A549 (cell line): ENCODE measurements around the gene RAB3IL1.

Experiments used
- CEBPB ChIP-seq, 2 experiments: fragments of >200 bp in 1 of 2; sonication (Bioruptor Twin) in 1 of 2; formaldehyde crosslinking in 1 of 2; IDR thresholded peaks; 2 replicates each; pipeline ENCODE4 v1.6.1; 2012 to 2016
- CTCF ChIP-seq: fragments of >200 bp; sonication (Bioruptor Twin); formaldehyde crosslinking; IDR thresholded peaks from 3 replicates; pipeline ENCODE4 v1.5.1; 2016
- EHMT2 ChIP-seq: fragments of 200-600 bp; sonication (generic); IDR thresholded peaks from 2 replicates; pipeline ENCODE4 v1.6.1; 2016; ENCODE audit warnings: antibody characterized with exemption, low read depth, mild to moderate bottlenecking, moderate library complexity
- EP300 ChIP-seq, 2 experiments: fragments of >200 bp; sonication (Bioruptor Twin); formaldehyde crosslinking; IDR thresholded peaks; 2 replicates in 1 of 2; 3 replicates in 1 of 2; pipeline ENCODE4 v1.6.1; 2016 to 2017
- KDM1A ChIP-seq: fragments of 200-600 bp; sonication (generic); IDR thresholded peaks from 2 replicates; pipeline ENCODE4 v1.6.1; 2016; ENCODE audit warnings: low read depth, mild to moderate bottlenecking
- MAFK ChIP-seq: fragments of 450-650 bp; IDR thresholded peaks from 2 replicates; pipeline ENCODE4 v1.6.1; 2014; ENCODE audit not compliant: partially characterized antibody
- MAX ChIP-seq: IDR thresholded peaks from 2 replicates; pipeline ENCODE4 v1.6.1; 2012
- MAZ ChIP-seq: fragments of 150-350 bp; IDR thresholded peaks from 2 replicates; pipeline ENCODE4 v1.6.1; 2014; ENCODE audit warnings: antibody characterized with exemption, low read depth, low read length, borderline replicate concordance
- NFE2L2 ChIP-seq: fragments of 150-350 bp; conservative IDR thresholded peaks from 2 replicates; pipeline ENCODE4 v1.6.1; 2014; ENCODE audit warnings: low read length
- POLR2A ChIP-seq: IDR thresholded peaks from 2 replicates; pipeline ENCODE4 v1.6.1; 2012; ENCODE audit warnings: mild to moderate bottlenecking, low read length
- REST ChIP-seq: fragments of 200-600 bp; sonication (generic); IDR thresholded peaks from 2 replicates; pipeline ENCODE4 v1.6.1; 2016; ENCODE audit warnings: antibody characterized with exemption, mild to moderate bottlenecking, moderate library complexity
- SMC3 ChIP-seq: fragments of >200 bp; sonication (Bioruptor Twin); formaldehyde crosslinking; IDR thresholded peaks from 3 replicates; pipeline ENCODE4 v1.6.1; 2018; ENCODE audit warnings: inconsistent platforms
- TP53 ChIP-seq: fragments of 250-450 bp; sonication (Bioruptor Pico); IDR thresholded peaks from 2 replicates; pipeline ENCODE4 v1.5.0; 2021; ENCODE audit warnings: mild to moderate bottlenecking, moderate library complexity

GRCh38 chr11:61905067-61905696 lies 12.2 kb downstream of the RAB3IL1 start:
- TF ChIP-seq POLR2A = no peak
- TF ChIP-seq MAX = no peak
- no peak for TF ChIP-seq MAZ
- no peak for TF ChIP-seq NFE2L2
- no peak for TF ChIP-seq REST
- no peak for TF ChIP-seq CTCF
- no peak for TF ChIP-seq KDM1A
- TF ChIP-seq CEBPB (IDR thresholded peaks at IDR 0.05) = no peak
- no peak for TF ChIP-seq EP300 (IDR thresholded peaks at IDR 0.05)
- no peak for TF ChIP-seq TP53
- TF ChIP-seq MAFK = no peak
- no peak for TF ChIP-seq SMC3
- no peak for TF ChIP-seq EHMT2
